Fibroblast of the conjunctiva (primary cell): ENCODE measurements around the gene PCDHGB5.
"Not testable (repeated sequence)": the region's sequence is repeated elsewhere in the genome, so short reads cannot be mapped to it uniquely, and the experiment has no call there.

ENCODE experiments used
- DNase-seq: peaks from one replicate; pipeline ENCODE4 v3.0.0-alpha.2; 2010; ENCODE audit warnings: low read depth

The PCDHGB5 gene

DNA sequence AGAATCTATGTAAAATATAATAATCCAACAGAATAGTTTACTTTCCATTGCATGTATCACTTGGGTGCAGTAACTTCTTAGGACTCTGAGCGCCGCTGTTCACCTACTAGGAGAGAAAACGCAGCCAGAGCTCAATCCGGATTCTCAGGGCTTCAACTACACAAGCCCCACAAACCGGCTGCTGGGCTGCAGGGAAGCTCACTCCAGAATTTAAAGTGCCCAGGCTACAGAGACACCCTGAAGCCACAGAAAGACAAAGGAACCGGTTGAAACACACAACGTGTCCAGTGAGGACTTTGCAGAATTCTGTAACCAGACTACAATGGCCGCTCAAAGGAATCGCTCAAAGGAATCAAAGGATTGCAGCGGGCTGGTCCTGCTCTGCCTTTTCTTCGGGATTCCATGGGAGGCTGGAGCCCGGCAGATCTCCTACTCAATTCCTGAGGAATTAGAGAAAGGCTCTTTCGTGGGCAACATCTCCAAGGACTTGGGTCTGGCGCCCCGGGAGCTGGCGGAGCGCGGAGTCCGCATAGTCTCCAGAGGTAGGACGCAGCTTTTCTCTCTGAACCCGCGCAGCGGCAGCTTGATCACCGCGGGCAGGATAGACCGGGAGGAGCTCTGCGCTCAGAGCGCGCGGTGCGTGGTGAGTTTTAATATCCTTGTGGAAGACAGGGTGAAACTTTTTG, 15.2 kb downstream of the PCDHGB5 start, which contains the start of gene PCDHGA10:
PCDHGA10 (plus strand) TSS at position 134 of the 686 bp plus-strand sequence; CDS start at position 323, 189 bp downstream.
- peak; percentile 49 for DNase-seq

DNA sequence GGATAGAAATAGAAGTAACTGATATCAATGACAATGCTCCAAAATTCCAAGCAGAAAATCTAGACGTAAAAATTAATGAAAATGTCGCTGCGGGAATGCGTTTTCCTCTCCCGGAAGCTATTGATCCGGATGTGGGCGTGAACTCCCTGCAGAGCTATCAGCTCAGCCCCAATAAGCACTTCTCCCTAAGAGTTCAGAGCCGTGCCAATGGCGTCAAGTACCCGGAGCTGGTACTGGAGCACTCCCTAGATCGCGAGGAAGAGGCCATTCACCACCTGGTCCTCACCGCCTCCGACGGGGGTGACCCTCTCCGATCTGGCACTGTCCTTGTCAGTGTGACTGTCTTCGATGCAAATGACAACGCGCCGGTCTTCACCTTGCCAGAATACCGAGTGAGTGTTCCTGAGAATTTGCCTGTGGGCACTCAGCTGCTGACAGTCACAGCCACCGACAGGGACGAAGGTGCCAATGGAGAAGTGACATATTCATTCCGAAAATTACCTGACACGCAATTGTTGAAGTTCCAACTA, 15.9 kb downstream of the PCDHGB5 start:
- no peak for DNase-seq

DNA sequence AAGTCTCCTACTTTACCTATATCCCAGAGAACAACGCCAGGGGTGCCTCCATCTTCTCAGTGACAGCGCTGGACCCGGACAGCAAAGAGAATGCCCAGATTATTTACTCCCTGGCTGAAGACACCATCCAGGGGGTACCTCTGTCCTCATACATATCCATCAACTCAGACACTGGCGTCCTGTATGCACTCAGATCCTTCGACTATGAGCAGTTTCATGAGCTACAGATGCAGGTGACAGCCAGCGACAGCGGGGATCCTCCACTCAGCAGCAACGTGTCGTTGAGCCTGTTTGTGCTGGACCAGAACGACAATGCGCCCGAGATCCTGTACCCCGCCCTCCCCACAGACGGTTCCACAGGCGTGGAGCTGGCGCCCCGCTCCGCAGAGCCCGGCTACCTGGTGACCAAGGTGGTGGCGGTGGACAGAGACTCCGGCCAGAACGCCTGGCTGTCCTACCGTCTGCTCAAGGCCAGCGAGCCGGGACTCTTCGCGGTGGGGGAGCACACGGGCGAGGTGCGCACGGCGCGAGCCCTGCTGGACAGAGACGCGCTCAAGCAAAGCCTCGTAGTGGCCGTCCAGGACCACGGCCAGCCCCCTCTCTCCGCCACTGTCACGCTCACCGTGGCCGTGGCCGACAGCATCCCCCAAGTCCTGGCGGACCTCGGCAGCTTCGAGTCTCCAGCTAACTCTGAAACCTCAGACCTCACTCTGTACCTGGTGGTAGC, 17.0 kb downstream of the PCDHGB5 start:
- DNase-seq, result not testable (repeated sequence)

DNA sequence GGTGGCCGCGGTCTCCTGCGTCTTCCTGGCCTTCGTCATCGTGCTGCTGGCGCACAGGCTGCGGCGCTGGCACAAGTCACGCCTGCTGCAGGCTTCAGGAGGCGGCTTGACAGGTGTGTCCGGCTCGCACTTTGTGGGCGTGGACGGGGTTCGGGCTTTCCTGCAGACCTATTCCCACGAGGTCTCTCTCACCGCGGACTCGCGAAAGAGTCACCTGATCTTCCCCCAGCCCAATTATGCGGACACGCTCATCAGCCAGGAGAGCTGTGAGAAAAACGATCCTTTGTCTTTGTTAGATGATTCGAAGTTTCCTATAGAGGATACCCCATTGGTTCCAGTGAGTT, 17.5 kb downstream of the PCDHGB5 start:
- not testable (repeated sequence) for DNase-seq

DNA sequence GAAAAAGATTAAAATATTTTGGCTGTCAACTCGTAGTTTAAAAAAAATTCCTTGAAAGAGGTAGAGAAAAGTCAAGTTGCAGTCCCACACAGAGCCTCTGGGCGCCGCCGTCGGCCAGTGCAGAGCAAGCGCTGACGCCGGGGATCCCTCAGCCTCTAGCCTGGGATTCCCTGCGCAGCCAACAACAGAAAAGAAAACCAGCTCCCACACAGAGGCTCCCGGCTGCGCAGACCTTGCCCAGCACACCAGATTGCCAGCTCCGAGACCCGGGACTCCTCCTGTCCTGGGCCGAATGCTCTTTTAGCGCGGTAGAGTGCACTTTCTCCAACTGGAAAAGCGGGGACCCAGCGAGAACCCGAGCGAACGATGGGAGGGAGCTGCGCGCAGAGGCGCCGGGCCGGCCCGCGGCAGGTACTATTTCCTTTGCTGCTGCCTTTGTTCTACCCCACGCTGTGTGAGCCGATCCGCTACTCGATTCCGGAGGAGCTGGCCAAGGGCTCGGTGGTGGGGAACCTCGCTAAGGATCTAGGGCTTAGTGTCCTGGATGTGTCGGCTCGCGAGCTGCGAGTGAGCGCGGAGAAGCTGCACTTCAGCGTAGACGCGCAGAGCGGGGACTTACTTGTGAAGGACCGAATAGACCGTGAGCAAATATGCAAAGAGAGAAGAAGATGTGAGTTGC, 19.9 kb downstream of the PCDHGB5 start, which contains the start of gene PCDHGB7:
PCDHGB7 (plus strand) TSS at position 184 of the 679 bp plus-strand sequence; CDS start at position 367, 183 bp downstream.
- peak; percentile 63 for DNase-seq

DNA sequence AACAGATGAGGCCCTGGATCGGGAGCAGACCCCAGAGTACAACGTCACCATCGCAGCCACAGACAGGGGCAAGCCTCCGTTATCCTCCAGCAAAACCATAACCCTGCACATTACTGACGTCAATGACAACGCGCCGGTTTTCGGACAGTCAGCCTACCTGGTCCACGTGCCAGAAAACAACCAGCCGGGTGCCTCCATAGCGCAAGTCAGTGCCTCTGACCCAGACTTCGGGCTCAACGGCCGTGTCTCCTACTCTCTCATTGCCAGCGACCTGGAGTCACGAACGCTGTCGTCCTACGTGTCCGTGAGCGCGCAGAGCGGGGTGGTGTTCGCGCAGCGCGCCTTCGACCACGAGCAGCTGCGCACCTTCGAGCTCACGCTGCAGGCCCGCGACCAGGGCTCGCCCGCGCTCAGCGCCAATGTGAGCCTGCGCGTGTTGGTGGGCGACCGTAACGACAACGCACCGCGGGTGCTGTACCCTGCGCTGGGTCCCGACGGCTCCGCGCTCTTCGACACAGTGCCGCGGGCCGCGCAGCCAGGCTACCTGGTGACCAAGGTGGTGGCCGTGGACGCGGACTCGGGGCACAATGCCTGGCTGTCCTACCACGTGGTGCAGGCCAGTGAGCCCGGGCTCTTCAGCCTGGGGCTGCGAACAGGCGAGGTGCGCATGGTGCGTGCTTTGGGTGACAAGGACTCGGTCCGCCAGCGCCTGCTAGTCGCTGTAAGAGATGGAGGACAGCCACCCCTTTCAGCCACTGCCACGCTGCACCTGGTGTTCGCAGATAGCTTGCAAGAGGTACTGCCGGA, 21.5 kb downstream of the PCDHGB5 start:
- no peak for DNase-seq

DNA sequence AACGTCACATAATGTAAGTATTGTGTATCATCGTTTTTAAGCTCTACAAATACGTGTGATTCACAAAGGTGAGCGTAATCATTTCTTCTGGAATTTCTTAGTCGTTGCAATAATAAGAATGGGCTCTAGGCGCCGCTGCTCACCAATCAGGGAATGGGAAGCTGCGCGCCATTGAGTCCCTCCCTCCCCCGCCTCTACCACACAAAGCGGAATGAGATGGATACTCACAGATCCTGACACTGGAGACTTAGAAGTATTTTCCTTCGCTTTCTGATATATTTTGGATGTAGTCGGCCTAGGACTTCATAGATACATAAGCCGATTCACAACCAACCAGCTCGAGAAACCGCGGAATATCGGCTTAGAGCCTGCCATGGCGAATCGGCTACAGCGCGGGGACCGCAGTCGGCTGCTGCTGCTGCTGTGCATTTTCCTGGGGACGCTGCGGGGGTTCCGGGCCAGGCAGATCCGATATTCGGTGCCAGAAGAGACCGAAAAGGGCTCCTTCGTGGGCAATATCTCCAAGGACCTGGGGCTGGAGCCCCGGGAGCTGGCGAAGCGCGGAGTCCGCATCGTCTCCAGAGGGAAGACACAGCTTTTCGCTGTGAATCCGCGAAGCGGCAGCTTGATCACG, 23.2 kb downstream of the PCDHGB5 start, which contains the start of gene PCDHGA11:
PCDHGA11 (plus strand) TSS at position 197 of the 634 bp plus-strand sequence; CDS start at position 374, 177 bp downstream.
- DNase-seq, result peak; percentile 53

DNA sequence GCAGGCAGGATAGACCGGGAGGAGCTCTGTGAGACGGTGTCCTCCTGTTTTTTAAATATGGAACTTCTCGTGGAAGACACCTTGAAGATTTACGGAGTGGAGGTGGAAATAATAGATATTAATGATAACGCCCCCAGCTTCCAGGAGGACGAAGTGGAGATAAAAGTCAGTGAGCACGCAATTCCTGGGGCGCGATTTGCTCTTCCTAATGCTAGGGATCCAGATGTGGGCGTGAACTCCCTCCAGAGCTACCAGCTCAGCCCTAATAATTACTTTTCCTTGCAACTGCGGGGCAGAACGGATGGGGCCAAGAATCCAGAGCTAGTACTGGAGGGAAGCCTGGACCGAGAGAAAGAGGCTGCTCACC, 23.7 kb downstream of the PCDHGB5 start:
- no peak for DNase-seq

DNA sequence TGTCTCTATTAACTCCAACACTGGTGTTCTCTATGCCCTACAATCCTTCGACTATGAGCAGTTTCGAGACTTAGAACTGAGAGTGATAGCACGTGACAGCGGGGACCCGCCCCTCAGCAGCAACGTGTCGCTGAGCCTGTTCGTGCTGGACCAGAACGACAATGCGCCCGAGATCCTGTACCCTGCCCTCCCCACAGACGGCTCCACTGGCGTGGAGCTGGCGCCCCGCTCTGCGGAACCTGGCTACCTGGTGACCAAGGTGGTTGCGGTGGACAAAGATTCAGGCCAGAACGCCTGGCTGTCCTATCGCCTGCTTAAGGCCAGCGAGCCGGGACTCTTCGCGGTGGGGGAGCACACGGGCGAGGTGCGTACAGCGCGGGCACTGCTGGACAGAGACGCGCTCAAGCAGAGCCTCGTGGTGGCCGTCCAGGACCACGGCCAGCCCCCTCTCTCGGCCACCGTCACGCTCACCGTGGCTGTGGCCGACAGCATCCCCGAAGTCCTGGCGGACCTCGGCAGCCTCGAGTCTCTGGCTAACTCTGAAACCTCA, 25.1 kb downstream of the PCDHGB5 start:
- no peak for DNase-seq

DNA sequence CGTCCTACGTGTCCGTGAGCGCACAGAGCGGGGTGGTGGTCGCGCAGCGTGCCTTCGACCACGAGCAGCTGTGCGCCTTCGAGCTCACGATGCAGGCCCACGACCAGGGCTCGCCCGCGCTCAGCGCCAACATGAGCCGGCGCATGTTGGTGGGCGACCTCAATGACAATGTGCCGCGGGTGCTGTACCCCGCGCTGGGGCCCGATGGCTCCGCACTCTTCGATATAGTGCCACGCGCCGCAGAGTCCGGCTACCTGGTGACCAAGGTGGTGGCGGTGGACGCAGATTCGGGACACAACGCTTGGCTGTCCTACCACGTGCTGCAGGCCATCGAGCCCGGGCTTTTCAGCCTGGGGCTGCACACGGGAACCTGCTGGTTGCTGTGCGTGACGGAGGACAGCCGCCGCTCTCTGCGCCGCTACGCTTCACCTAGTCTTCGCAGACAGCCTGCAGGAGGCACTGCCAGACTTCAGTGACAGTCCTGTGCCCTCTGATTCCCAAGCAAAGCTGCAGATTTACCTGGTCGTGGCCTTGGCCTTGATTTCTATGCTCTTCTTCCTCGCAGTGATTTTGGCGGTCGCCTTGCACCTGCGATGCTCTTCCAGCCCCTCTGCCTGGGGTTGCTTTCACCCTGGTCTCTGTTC, 30.2 kb downstream of the PCDHGB5 start:
- DNase-seq, result no peak

DNA sequence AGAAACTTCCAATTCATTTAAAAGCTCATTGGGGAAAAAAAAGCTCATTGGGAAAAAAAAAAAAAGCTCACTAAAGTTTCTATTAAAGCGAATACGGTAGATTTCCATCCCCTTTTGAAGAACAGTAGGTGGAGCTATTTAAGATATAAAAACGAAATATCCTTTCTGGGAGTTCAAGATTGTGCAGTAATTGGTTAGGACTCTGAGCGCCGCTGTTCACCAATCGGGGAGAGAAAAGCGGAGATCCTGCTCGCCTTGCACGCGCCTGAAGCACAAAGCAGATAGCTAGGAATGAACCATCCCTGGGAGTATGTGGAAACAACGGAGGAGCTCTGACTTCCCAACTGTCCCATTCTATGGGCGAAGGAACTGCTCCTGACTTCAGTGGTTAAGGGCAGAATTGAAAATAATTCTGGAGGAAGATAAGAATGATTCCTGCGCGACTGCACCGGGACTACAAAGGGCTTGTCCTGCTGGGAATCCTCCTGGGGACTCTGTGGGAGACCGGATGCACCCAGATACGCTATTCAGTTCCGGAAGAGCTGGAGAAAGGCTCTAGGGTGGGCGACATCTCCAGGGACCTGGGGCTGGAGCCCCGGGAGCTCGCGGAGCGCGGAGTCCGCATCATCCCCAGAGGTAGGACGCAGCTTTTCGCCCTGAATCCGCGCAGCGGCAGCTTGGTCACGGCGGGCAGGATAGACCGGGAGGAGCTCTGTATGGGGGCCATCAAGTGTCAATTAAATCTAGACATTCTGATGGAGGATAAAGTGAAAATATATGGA, 32.8 kb downstream of the PCDHGB5 start, which contains the start of gene PCDHGA12:
PCDHGA12 (plus strand) TSS at position 176 of the 782 bp plus-strand sequence; CDS start at position 429, 253 bp downstream.
- peak; percentile 82 for DNase-seq

DNA sequence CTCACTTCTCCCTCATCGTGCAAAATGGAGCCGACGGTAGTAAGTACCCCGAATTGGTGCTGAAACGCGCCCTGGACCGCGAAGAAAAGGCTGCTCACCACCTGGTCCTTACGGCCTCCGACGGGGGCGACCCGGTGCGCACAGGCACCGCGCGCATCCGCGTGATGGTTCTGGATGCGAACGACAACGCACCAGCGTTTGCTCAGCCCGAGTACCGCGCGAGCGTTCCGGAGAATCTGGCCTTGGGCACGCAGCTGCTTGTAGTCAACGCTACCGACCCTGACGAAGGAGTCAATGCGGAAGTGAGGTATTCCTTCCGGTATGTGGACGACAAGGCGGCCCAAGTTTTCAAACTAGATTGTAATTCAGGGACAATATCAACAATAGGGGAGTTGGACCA, 33.5 kb downstream of the PCDHGB5 start:
- no peak for DNase-seq

DNA sequence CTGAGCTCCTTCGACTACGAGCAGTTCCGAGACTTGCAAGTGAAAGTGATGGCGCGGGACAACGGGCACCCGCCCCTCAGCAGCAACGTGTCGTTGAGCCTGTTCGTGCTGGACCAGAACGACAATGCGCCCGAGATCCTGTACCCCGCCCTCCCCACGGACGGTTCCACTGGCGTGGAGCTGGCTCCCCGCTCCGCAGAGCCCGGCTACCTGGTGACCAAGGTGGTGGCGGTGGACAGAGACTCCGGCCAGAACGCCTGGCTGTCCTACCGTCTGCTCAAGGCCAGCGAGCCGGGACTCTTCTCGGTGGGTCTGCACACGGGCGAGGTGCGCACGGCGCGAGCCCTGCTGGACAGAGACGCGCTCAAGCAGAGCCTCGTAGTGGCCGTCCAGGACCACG, 34.6 kb downstream of the PCDHGB5 start:
- DNase-seq, result not testable (repeated sequence)

DNA sequence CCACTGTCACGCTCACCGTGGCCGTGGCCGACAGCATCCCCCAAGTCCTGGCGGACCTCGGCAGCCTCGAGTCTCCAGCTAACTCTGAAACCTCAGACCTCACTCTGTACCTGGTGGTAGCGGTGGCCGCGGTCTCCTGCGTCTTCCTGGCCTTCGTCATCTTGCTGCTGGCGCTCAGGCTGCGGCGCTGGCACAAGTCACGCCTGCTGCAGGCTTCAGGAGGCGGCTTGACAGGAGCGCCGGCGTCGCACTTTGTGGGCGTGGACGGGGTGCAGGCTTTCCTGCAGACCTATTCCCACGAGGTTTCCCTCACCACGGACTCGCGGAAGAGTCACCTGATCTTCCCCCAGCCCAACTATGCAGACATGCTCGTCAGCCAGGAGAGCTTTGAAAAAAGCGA, 35.0 kb downstream of the PCDHGB5 start:
- DNase-seq, result not testable (repeated sequence)

DNA sequence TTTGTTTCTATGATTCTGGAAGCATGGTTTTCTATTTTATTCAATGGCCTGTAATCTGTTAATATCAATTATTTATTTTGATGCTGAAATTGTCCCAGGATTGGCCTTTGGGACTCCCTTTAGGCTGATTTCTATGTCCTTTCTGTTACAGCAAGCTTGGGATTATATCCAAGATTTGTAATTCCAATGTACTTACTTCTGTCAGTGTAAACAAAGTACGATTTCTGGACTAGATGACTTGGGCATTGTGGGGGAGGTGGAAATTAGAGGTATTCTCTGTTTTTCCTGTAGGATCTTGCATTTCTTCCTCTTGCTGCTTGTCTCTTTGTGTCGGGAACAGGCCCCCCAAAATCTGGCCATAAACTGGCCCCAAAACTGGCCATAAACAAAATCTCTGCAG, 36.3 kb downstream of the PCDHGB5 start:
- no peak for DNase-seq

DNA sequence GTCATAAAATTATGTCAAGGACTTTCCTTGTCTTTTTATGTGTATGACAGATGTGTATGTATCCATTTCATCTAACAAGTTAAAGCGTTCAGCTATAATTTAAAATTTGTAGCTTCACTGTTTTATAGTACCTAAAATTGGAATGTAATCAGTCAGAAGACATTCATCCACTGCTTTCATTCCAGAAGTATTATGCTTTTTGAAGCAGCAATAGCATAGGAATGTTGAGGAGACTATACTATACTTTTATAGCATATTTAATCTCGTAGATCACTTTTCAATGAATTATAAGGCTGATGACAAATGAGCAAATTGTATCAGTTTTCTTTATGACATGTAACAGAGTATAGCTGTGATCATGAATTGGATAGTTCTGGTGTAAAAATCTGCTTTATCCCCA, 39.5 kb downstream of the PCDHGB5 start:
- DNase-seq, result no peak

DNA sequence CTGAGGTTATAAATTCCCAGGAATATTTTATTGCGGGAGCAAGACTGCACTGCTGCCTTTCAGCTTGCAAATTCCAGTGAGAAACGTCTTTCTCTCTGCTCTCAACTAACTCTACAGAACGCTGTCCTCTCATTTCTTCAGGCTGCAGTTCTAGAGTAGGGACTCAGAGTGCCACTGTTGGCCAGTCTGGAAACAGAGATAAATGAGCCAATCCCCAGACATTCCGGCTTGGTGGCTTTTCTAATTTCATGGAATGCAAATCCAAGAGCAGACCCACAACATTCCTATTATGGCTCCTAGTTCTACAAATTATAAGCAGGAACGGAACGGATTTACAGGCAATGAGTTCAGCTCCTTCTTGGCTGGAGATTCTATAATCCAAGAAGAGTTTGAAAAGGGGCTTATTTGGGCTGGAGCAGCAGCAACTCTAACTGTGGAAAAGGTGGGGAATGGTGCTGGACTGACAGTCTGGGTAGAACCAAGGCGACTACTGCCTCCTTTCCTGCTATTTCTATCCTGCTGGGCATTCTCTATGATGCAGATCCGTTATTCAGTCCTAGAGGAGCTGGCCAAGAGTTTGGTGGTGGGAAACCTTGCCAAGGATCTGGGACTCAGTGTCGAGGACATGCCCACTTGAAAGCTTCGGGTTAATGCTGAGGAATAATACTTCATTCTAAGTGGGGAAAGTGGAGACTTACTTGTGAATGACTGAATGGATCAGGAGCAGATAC, 41.8 kb downstream of the PCDHGB5 start:
- DNase-seq, result no peak

DNA sequence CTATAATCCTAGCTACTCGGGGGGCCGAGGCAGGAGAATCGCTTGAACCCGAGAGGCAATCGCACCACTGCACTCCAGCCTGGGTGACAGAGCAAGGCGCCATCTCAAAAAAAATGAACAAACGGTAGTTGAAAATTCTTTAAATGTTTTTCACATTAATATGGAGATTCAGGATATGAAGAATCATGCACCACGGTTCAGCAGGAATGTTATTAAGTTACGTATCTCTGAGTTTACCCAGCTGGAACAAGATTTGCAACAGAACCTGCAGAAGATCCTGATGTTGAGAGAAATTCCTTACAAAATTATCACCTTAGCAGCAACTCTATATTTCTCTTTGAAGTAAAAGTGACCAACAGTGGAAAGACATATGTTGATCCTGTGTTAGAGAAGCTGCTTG, 42.6 kb downstream of the PCDHGB5 start:
- no peak for DNase-seq
